BLaER1 (cell line): ENCODE measurements around the gene UPF1.

Experiments used
- H3K27ac ChIP-seq: shearing (Covaris generic); formaldehyde crosslinking; 2 replicates; pipeline ENCODE4 v1.8.1; 2022
- H3K27me3 ChIP-seq: shearing (Covaris generic); formaldehyde crosslinking; 2 replicates; pipeline ENCODE4 v1.8.1; 2022
- H3K36me3 ChIP-seq: shearing (Covaris generic); formaldehyde crosslinking; 2 replicates; pipeline ENCODE4 v1.8.1; 2022
- H3K4me1 ChIP-seq: shearing (Covaris generic); formaldehyde crosslinking; 2 replicates; pipeline ENCODE4 v1.8.1; 2022
- H3K4me2 ChIP-seq: shearing (Covaris generic); formaldehyde crosslinking; 2 replicates; pipeline ENCODE4 v1.8.1; 2022
- H3K4me3 ChIP-seq: shearing (Covaris generic); formaldehyde crosslinking; 2 replicates; pipeline ENCODE4 v1.8.1; 2022
- H3K9ac ChIP-seq: shearing (Covaris generic); formaldehyde crosslinking; 2 replicates; pipeline ENCODE4 v1.8.1; 2022
- H3K9me3 ChIP-seq: shearing (Covaris generic); formaldehyde crosslinking; 2 replicates; pipeline ENCODE4 v1.8.1; 2022
- H4K20me1 ChIP-seq: shearing (Covaris generic); formaldehyde crosslinking; 2 replicates; pipeline ENCODE4 v1.8.1; 2022
- Cebpa-rat ChIP-seq: shearing (Covaris generic); IDR thresholded peaks from 2 replicates; pipeline ENCODE4 v1.8.1; 2022

The UPF1 gene

DNA sequence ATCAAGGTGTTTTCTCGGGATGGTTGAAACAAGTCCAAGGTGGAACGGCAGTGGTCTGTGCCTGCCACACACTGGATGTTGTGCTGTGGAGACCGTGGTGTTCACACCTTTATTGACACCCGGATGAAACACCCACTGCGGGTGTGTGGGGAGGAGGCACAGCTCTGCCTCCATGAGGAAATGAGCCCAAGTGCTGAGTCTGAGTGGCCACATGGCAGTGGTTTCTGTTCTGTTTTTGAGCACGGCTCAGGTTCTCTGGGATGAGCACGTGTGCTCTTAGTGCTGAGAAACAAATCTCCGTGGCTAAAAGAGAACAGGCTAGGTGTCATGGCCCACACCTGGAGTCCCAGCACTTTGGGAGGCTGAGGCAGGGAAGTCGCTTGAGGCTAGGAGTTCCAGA, 29.5 kb downstream of the UPF1 start:
- H3K9ac ChIP-seq, result 0 out of 2 replicates have a peak overlapping the region, but pooled peaks have one; percentile 19
- TF ChIP-seq Cebpa-rat, result no peak
- peak overlapping the region; percentile 75 for H3K27ac ChIP-seq
- H3K4me1 ChIP-seq, result peaks cover 46% of the 10 kb centered on the region
- H3K9me3 ChIP-seq, result no peaks in the 10 kb centered on the region
- peaks cover 100% of the 10 kb centered on the region for H3K36me3 ChIP-seq
- H3K4me2 ChIP-seq, result peak overlapping the region; percentile 74
- no peaks in the 10 kb centered on the region for H3K27me3 ChIP-seq
- no peak overlapping the region for H3K4me3 ChIP-seq
- H4K20me1 ChIP-seq, result peaks cover 80% of the 10 kb centered on the region

DNA sequence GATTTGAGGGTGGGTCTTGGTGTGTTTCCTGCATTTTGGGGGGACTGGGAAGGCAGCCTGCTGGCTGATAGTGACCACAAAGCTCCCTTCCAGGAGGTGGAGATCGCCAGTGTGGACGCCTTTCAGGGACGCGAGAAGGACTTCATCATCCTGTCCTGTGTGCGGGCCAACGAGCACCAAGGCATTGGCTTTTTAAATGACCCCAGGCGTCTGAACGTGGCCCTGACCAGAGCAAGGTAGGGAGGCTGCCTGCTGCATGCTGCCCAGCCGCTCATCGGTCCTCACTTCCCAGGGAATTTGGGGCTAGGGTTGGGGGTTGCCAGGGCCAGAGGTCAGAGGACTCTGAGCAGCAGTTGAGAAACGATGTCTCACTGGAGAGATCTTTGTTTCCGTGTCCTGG, 30.2 kb downstream of the UPF1 start:
- H3K9ac ChIP-seq, result no peak overlapping the region
- H4K20me1 ChIP-seq, result peaks cover 80% of the 10 kb centered on the region
- peak overlapping the region; percentile 38; the same call in 1 of the 2 replicates for H3K27ac ChIP-seq
- no peaks in the 10 kb centered on the region for H3K27me3 ChIP-seq
- no peak overlapping the region for H3K4me3 ChIP-seq
- peaks cover 100% of the 10 kb centered on the region for H3K36me3 ChIP-seq
- TF ChIP-seq Cebpa-rat, result no peak
- peaks cover 46% of the 10 kb centered on the region for H3K4me1 ChIP-seq
- H3K9me3 ChIP-seq, result no peaks in the 10 kb centered on the region
- no peak overlapping the region for H3K4me2 ChIP-seq

DNA sequence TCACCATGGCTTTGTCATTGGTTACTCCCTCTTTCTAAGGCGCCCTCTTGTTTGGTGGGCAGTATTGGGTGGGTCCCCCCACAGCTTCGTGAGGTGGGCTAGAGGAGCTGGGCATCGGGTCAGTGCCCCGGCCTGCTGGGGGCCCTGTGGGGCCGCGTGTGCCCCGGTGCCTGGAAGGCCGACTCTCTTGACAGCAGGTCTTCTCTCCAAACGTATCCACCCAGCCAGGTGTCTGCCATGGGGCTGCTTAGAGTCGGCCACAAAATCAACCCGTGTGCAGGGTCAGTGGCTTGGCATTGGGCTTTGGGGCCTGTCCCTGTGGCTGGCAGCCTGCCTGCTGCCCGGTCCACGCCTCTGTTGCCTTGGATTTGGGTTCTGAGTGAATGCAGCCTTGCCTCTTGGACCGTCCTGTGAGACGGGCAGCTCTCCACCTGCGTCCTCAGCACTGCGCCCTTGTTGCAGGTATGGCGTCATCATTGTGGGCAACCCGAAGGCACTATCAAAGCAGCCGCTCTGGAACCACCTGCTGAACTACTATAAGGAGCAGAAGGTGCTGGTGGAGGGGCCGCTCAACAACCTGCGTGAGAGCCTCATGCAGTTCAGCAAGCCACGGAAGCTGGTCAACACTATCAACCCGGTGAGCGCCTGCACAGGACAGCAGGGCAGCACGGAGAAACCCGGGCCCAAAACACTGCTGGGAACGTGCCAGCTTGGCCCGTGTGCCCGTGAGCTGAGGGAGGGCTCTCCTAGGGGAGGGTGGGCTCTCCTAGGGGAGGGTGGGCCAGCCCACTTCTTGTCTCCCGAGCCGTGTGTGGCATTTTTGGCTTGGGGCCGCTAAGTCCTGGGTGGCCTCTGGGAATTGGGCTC, 31.4 kb downstream of the UPF1 start:
- peaks cover 100% of the 10 kb centered on the region for H3K36me3 ChIP-seq
- H3K9me3 ChIP-seq, result no peaks in the 10 kb centered on the region
- no peak overlapping the region for H3K9ac ChIP-seq
- H3K27me3 ChIP-seq, result no peaks in the 10 kb centered on the region
- peaks cover 44% of the 10 kb centered on the region for H3K4me1 ChIP-seq
- 0 out of 2 replicates have a peak overlapping the region, but pooled peaks have one; percentile 2 for H3K27ac ChIP-seq
- H3K4me2 ChIP-seq, result no peak overlapping the region
- H3K4me3 ChIP-seq, result no peak overlapping the region
- peaks cover 80% of the 10 kb centered on the region for H4K20me1 ChIP-seq
- TF ChIP-seq Cebpa-rat, result no peak

GRCh38 chr19:18863843-18864362, 32.1 kb downstream of the UPF1 start:
- Histone ChIP-seq H4K20me1 (peaks cover 80% of the 10 kb centered on the region), H3K27me3 (no peaks in the 10 kb centered on the region), H3K36me3 (peaks cover 100% of the 10 kb centered on the region), H3K27ac (0 out of 2 replicates have a peak overlapping the region, but pooled peaks have one; percentile 2), H3K4me1 (peaks cover 37% of the 10 kb centered on the region), H3K4me3 (no peak overlapping the region), H3K9me3 (no peaks in the 10 kb centered on the region), H3K4me2 (no peak overlapping the region), H3K9ac (no peak overlapping the region)
- TF ChIP-seq Cebpa-rat, result no peak

- peaks cover 89% of the 10 kb centered on the region for H3K36me3 ChIP-seq
Observed at GRCh38 chr19:18865106-18865972, 33.6 kb downstream of the UPF1 start.

GRCh38 chr19:18865973-18866799, 34.4 kb downstream of the UPF1 start:
- Histone ChIP-seq H3K36me3 (peaks cover 81% of the 10 kb centered on the region), H4K20me1 (peaks cover 68% of the 10 kb centered on the region), H3K27ac (no peak overlapping the region), H3K4me1 (peaks cover 30% of the 10 kb centered on the region), H3K9ac (no peak overlapping the region), H3K4me2 (no peak overlapping the region), H3K4me3 (no peak overlapping the region), H3K27me3 (no peaks in the 10 kb centered on the region), H3K9me3 (no peaks in the 10 kb centered on the region)
- no peak for TF ChIP-seq Cebpa-rat

More at GRCh38 chr19:18865106-18865972, 33.6 kb downstream of the UPF1 start:
- H3K4me2 ChIP-seq, result no peak overlapping the region
- no peak overlapping the region for H3K9ac ChIP-seq
- no peaks in the 10 kb centered on the region for H3K9me3 ChIP-seq
- no peaks in the 10 kb centered on the region for H3K27me3 ChIP-seq
- peaks cover 73% of the 10 kb centered on the region for H4K20me1 ChIP-seq
- H3K27ac ChIP-seq, result no peak overlapping the region
- no peak for TF ChIP-seq Cebpa-rat
- peaks cover 30% of the 10 kb centered on the region for H3K4me1 ChIP-seq
- no peak overlapping the region for H3K4me3 ChIP-seq

- H3K27ac ChIP-seq, result no peak overlapping the region
- peaks cover 71% of the 10 kb centered on the region for H4K20me1 ChIP-seq
- H3K9ac ChIP-seq, result no peak overlapping the region
- TF ChIP-seq Cebpa-rat, result no peak
- H3K4me3 ChIP-seq, result no peak overlapping the region
- no peaks in the 10 kb centered on the region for H3K27me3 ChIP-seq
- peaks cover 30% of the 10 kb centered on the region for H3K4me1 ChIP-seq
- H3K9me3 ChIP-seq, result no peaks in the 10 kb centered on the region
- H3K4me2 ChIP-seq, result no peak overlapping the region
- H3K36me3 ChIP-seq, result peaks cover 75% of the 10 kb centered on the region
Observed at GRCh38 chr19:18866800-18867123, 35.0 kb downstream of the UPF1 start.

DNA sequence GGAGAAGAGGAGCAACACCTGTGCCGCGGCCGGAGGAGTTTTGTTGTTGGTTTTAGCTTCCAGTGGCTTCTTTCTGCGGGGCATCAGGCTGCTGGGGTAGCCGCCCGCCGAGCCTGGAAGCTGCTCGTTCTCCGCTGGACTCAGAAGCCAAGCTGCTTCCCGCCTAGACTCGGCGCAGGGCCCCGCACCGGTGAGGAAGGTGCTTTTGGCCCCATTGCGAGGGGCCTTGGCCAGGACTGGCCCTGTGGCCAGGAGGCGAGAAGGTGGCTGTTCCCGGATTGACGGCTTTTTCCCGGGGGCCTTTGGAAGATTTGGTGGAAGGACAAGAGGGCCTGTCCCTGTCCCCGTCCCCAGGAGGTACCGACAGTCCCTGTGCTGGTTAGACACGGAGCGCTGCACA, 35.4 kb downstream of the UPF1 start:
- no peaks in the 10 kb centered on the region for H3K9me3 ChIP-seq
- no peak overlapping the region for H3K27ac ChIP-seq
- peaks cover 33% of the 10 kb centered on the region for H3K4me1 ChIP-seq
- no peak for TF ChIP-seq Cebpa-rat
- H3K9ac ChIP-seq, result no peak overlapping the region
- no peaks in the 10 kb centered on the region for H3K27me3 ChIP-seq
- H3K4me3 ChIP-seq, result no peak overlapping the region
- H4K20me1 ChIP-seq, result peaks cover 71% of the 10 kb centered on the region
- no peak overlapping the region for H3K4me2 ChIP-seq
- H3K36me3 ChIP-seq, result peaks cover 71% of the 10 kb centered on the region

DNA sequence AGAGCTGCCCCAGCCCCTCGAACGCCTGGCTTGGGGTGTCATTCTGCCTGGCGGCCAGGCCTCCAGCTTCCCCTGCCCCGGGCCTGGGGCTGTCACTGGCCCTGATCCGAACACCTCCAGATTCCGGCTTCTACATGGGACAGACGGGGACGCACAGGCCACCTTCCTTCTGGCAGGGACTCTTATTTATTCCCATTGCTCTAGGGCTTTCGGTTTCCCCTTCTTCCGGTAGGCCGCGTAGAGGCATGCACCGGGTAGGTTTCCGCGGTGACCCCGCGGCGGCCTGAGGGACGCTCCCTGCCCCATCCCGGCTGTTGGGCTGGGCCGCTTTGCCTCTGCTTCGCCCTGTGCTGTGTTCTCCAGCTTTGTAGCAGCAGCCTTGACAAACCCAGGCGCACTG, 36.0 kb downstream of the UPF1 start:
- Histone ChIP-seq H3K27ac (no peak overlapping the region), H3K9ac (no peak overlapping the region), H3K4me2 (no peak overlapping the region), H3K4me1 (peaks cover 34% of the 10 kb centered on the region), H3K4me3 (no peak overlapping the region), H3K36me3 (peaks cover 65% of the 10 kb centered on the region), H3K27me3 (no peaks in the 10 kb centered on the region), H3K9me3 (no peaks in the 10 kb centered on the region), H4K20me1 (peaks cover 69% of the 10 kb centered on the region)
- no peak for TF ChIP-seq Cebpa-rat
